ENCODE data around the gene PHF20. TPM values are rescaled to one million over a fixed set of nuclear protein-coding genes. Genes with fewer than 3 reads are reported as not detected.

The PHF20 gene
- total RNA-seq, 1 experiment from 2014 or later = 65.8 TPM

- CTCF ChIA-PET = no interaction called here
- no peak overlapping the region for H3K4me3 Mint-ChIP-seq
- no peak overlapping the region for H3K27ac Mint-ChIP-seq
- POLR2A ChIA-PET = no interaction called here
- peaks cover 5% of the 10 kb centered on the region for H3K4me1 Mint-ChIP-seq
- H3K36me3 Mint-ChIP-seq = peaks cover 81% of the 10 kb centered on the region
- 0 out of 2 replicates have a peak, but pooled peaks have one; percentile 70 for TF ChIP-seq NFATC4 (CRISPR knock-in tag; IDR thresholded peaks at IDR 0.05)
- no peak for TF ChIP-seq ELF4 (CRISPR knock-in tag; IDR thresholded peaks at IDR 0.05; ENCODE audit: low read depth)
- no peak for TF ChIP-seq FOXP1 (CRISPR knock-in tag; IDR thresholded peaks at IDR 0.05; ENCODE audit: borderline replicate concordance)
- no peak for TF ChIP-seq IRF1 (CRISPR knock-in tag; IDR thresholded peaks at IDR 0.05)
- TF ChIP-seq ZNF671 (CRISPR knock-in tag; IDR thresholded peaks at IDR 0.05) = no peak
- peak; percentile 79; the same call in 1 of the 2 replicates for TF ChIP-seq ERG (CRISPR knock-in tag; IDR thresholded peaks at IDR 0.05)
- no peaks in the 10 kb centered on the region for H3K9me3 Mint-ChIP-seq
- DNase-seq (ENCODE audit: low spot score) (no peak), ATAC-seq (no peak)
- no peaks in the 10 kb centered on the region for H3K27me3 Mint-ChIP-seq (ENCODE audit: low read depth)
These were observed 40.4 kb upstream of the PHF20 start for GRCh38 chr20:35731469-35731788.

GRCh38 chr20:35731862-35732643 lies 39.8 kb upstream of the PHF20 start:
- H3K36me3 Mint-ChIP-seq = peaks cover 80% of the 10 kb centered on the region
- TF ChIP-seq E2F5 (CRISPR knock-in tag; IDR thresholded peaks at IDR 0.05) (no peak), ZNF423 (CRISPR knock-in tag; IDR thresholded peaks at IDR 0.05) (no peak)
- ChIA-PET CTCF (no interaction called here), POLR2A (interaction anchor here (0.6 kb wide), 1 partner anchor 19 kb away, joined by 5 read pairs; no protein-coding TSS in a partner anchor)
- no peak overlapping the region for H3K4me3 Mint-ChIP-seq
- H3K27me3 Mint-ChIP-seq (ENCODE audit: low read depth) = no peaks in the 10 kb centered on the region
- H3K4me1 Mint-ChIP-seq = peaks cover 5% of the 10 kb centered on the region
- H3K9me3 Mint-ChIP-seq = no peaks in the 10 kb centered on the region
- DNase-seq (ENCODE audit: low spot score) (no peak), ATAC-seq (no peak)
- no peak overlapping the region; the same call in 1 of the 2 replicates for H3K27ac Mint-ChIP-seq

GRCh38 chr20:35732644-35732982 lies 39.2 kb upstream of the PHF20 start:
- Mint-ChIP-seq H3K36me3 (peaks cover 85% of the 10 kb centered on the region), H3K27me3 (ENCODE audit: low read depth) (no peaks in the 10 kb centered on the region), H3K27ac (no peak overlapping the region), H3K4me1 (peaks cover 5% of the 10 kb centered on the region), H3K9me3 (no peaks in the 10 kb centered on the region), H3K4me3 (no peak overlapping the region)
- POLR2A ChIA-PET = interaction anchor here (0.6 kb wide), 2 partner anchors 19 to 1609 kb away, joined by 5 to 6 read pairs; no protein-coding TSS in a partner anchor
- TF ChIP-seq ATF6 (CRISPR knock-in tag; IDR thresholded peaks at IDR 0.05) (no peak), STAT6 (CRISPR knock-in tag; conservative IDR thresholded peaks at IDR 0.05; ENCODE audit: low read depth) (no peak), GABPB1 (CRISPR knock-in tag; IDR thresholded peaks at IDR 0.05) (no peak), ZNF263 (CRISPR knock-in tag; IDR thresholded peaks at IDR 0.05; ENCODE audit: low read depth) (no peak), E2F5 (CRISPR knock-in tag; IDR thresholded peaks at IDR 0.05) (no peak)
- CTCF ChIA-PET = no interaction called here
- ATAC-seq (no peak), DNase-seq (ENCODE audit: low spot score) (no peak)
